Inflammatory macrophage (primary cell): ENCODE data around the gene ZNF503.
A peak's percentile ranks its signal among the peaks of the same experiment; 100 is the strongest.

Experiments used
- DNase-seq, 2 donors: peaks; one replicate each; pipeline ENCODE4 v3.0.0-alpha.2; 2020 to 2022

ZNF503 gene

GRCh38 chr10:75406462-75407223 lies 5.1 kb upstream of the ZNF503 start:
- DNase-seq: no peak

GRCh38 chr10:75405598-75406461 lies 4.3 kb upstream of the ZNF503 start:
- no peak for DNase-seq

DNA sequence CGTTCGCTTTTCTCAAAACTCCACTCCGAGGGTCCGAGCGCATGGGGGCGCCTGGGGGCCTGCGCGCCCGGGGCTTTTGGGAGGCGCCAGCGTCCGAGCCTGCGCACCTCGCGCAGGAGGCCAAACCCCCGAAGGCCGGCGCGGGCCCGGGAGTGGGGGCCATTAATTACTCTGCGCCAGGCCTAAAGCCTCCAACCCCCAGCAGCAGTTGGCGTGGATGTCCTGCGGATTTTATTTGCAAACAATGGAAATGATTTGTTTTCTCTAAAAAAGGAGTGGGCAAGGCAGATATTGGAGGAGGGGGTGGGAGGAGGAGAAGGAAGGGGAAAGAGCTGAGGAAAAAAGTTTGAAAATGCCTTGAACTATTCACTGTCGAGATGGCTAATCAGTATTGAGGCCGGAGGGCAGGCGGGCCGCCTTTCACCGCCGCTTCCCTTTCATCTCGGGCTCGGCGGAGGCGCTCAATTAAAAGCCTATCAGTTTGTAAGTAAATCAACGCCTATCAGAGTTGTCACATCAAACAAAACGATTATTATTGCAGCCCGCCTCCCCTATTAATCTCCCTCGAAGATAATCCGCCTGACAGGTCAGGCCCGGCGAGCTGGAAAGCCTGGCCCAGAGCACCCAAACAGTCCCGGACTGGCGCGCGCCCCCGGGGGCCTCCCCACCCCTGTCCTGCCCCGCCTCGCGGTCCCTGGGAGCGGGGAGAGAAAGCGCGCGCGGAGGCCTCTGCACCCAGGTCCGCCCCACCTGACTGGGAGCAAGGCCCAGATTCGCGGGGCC lies 3.4 kb upstream of the ZNF503 start:
- no peak for DNase-seq

DNA sequence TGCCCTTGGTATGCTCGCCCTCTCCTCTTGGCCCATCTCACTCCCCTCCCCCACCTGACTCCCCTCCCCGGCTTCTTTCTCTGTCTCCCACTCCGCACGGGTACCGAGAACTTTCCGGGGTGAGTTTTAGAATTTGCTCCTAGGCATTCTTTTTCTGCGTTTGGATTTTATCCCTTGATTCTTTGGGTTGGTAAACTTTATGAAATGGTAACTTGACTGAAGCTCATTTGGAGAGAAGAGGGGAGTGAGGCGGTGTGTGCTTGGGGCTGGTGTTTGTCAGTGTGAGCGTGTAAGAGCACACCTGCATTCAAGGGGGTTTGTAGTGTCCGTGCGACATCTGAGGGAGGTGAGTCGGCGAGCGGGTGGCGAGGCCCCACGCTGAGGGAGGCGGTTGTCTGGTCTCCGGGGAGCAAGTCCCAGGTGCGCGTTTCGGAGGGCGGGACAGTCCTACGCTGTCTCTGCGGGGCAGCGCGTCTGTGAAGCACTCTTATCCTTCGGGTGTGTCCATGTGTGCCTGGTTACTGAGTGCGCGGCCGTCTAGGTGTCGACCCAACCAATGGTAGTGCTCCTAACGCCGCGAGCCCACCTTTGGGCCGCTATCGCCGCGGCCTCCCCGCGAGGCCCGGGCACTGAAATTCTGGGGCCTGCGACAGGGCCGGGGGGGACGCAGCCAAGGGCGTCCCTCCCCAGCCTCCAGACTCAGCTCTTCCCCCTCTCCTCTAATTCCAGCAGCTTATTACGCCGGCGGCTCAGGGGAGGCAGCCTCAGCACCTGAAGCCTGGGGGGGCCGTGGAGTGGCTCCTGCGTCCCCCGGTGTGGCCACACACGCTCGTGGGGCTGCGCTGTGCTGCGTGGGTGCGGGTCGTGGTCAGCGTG lies 2.6 kb upstream of the ZNF503 start:
- DNase-seq: no peak

- no peak for DNase-seq
Measured at GRCh38 chr10:75403144-75403938, 1.8 kb upstream of the ZNF503 start.

DNA sequence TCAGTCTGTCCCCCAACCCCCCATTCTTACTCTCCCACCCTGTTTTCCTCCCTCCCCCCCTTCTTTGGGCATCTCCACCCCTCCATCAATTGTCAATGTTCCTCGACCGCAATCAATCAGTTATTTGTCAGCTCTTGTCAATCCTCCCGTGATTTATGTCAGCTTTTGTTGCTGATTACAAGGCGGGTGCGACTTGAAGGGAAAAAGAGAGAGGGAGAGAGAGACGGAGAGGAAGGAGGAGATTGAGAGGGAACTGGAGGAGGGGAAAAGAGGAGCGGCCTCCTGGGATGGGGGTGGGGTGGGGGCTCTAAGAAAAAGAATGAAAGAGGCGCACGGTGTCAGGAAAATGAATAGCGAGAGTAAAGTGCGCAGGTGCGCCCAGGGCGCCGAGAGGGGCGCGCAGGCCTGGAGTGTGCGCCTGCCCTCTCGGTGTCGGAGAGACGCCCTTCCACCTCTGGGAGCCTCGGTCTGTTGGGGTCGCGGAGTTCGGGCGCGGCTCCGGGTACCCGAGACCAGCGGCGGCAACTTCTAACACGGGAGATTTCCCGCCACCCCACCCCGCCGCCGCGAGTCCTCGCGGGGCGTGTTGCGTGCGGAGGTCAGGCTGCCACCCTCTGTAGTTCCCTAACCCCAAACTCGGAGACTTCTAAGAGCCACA lies 1.1 kb upstream of the ZNF503 start:
- DNase-seq: peak; percentile 30 to 36

- peak; percentile 46 to 58 for DNase-seq
Measured at GRCh38 chr10:75400771-75401568, 594 bp downstream of the ZNF503 start.

GRCh38 chr10:75400163-75400770 lies 1.3 kb downstream of the ZNF503 start:
- no peak for DNase-seq

DNA sequence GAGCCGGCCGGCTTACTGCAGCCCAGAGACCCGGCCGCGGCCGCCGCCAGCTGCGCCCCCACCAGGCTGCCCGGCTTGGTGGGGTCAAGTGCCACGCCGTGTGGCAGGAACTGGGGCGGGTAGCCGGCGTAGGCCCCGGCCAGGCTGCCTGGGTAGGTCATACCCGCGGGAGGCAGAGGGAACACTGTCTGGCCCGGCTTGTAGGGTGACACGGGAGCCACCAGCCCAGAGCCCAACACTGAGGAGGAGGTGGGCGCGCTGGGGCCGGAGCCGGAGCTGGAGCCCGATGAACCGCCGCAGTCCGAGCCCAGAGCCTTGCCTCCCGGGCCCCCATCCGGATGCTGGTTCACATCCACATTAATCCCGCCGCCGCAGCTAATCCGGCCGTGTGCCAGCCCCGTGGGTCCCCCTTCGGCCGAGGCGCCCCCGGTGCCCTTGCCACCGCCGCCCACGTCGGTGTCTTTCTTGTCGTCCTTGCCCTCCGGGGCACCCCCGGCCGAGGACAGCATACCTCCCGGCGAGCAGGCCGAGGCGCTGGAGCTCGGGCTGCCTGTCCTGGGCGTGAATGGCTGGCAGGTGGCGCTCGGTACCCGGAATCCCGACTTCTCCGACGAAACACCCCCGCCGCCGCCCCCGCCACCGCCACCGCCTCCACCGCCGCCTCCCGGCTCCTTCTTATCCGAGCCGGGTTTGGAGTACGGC lies 2.0 kb downstream of the ZNF503 start:
- DNase-seq: peak; percentile 54 to 57

DNA sequence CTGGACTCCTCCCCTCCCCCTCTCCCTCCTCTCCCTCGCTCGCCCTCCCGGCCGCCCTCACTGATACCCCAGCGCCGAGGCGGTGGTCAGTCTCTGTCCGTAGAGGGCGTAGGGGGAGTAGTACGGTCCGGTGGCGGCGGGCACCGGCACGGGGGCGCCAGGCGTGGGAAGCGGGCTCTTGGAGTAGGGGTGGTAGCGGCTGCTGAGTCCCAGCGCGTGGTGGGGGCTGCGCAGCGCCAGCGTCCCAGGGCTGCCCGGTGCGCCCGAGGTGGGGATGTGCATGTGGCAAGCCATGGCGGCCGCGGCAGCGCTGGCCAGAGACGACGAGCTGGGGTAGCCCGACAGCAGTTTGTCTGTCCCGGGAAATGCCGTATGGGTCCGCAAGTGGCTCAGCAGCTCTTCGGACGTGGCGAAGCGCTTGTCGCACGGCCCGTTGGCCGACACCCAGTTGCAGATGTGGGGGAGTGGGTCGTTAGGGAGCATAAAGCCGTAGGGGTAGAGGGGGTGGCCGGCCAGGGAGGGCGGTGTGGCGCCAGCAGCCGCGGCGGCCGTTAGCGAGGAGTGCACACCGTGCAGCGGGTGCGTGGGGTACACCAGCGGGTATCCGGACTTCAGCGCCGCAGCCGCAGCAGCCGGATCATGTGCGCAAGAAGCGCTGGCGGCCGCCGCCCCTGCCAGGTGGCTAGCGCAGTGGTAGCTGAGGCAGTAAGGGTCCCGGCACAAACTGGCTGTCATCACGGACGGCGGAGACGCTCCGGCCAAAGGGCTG lies 2.7 kb downstream of the ZNF503 start:
- no peak for DNase-seq

GRCh38 chr10:75398200-75398691 lies 3.3 kb downstream of the ZNF503 start:
- DNase-seq: no peak

GRCh38 chr10:75397496-75398199 lies 3.9 kb downstream of the ZNF503 start:
- no peak for DNase-seq

GRCh38 chr10:75396631-75397495 lies 4.7 kb downstream of the ZNF503 start:
- no peak for DNase-seq

DNA sequence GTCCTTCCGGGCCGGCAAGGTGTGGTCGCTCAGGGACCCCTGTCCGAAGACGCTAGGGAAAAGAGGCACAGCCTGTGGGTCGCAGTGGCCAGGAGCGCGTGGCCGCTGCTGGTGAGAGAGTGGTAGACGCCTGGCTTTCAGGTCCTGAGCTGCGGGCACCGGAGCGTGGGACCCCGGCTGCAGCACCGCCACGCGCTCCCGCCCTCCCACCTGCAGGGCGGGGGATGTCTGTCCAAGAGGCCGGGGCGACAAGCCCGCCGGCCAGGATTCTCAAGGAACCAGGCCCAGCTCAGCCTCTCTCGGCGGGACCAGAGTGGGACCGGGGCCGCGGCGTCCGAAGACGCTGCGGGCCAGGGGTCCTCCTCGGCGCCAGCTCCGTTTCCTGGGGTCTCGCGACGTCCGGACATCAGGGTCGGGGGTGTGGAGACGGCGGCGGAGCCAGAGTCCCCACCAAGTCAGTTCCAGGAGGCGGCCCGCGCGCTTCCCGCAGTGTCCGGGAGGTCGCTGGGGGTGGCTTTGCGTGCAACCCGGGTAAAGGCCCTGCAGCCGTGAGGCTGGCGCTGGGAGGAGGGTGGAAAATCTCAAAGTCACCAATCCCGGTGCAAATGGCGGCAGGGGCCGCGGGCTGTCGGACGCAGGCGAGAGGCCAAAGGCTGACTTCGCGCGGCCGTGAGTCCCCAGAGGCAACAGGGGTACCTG lies 5.5 kb downstream of the ZNF503 start:
- DNase-seq: no peak
